ENCODE data around the gene TRABD2A.

The TRABD2A gene

DNA sequence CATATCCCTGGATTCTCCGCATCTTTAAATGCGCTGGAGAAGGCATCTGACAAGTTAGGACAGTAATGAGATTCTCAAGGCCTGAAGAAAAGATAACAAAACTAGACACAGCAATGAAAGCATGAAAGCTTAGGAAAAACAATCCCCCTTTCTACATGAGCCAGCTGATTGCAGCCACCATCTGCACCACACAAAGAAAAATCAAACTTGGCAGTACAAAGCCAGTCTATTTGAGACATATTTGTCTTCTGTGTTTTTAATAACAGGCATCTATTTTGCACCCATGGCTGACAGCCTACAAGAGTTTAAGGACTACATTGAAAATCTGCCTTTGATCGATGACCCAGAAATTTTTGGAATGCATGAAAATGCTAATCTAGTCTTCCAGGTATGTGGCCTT is 83.6 kb downstream of the TRABD2A start:
- TF ChIP-seq, protein P1, sequence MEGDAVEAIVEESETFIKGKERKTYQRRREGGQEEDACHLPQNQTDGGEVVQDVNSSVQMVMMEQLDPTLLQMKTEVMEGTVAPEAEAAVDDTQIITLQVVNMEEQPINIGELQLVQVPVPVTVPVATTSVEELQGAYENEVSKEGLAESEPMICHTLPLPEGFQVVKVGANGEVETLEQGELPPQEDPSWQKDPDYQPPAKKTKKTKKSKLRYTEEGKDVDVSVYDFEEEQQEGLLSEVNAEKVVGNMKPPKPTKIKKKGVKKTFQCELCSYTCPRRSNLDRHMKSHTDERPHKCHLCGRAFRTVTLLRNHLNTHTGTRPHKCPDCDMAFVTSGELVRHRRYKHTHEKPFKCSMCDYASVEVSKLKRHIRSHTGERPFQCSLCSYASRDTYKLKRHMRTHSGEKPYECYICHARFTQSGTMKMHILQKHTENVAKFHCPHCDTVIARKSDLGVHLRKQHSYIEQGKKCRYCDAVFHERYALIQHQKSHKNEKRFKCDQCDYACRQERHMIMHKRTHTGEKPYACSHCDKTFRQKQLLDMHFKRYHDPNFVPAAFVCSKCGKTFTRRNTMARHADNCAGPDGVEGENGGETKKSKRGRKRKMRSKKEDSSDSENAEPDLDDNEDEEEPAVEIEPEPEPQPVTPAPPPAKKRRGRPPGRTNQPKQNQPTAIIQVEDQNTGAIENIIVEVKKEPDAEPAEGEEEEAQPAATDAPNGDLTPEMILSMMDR (IDR thresholded peaks at IDR 0.05; ENCODE audit: low read depth, low read length), result no peak
- H3K4me3 ChIP-seq (ENCODE audit: low read depth, low read length), result no peak overlapping the region

- TF ChIP-seq, protein P1 (IDR thresholded peaks at IDR 0.05; ENCODE audit: low read depth, low read length), result no peak
- no peak overlapping the region for H3K4me3 ChIP-seq (ENCODE audit: low read depth, low read length)
Measured at GRCh38 chr2:84796798-84797197, 84.1 kb downstream of the TRABD2A start.

GRCh38 chr2:84793641-84794040 is 87.2 kb downstream of the TRABD2A start:
- H3K4me3 ChIP-seq (ENCODE audit: low read depth, low read length), result no peak overlapping the region
- TF ChIP-seq, protein P1 (IDR thresholded peaks at IDR 0.05; ENCODE audit: low read depth, low read length), result no peak

GRCh38 chr2:84792856-84793522 is 87.9 kb downstream of the TRABD2A start:
- no peak overlapping the region for H3K4me3 ChIP-seq (ENCODE audit: low read depth, low read length)
- TF ChIP-seq, protein P1 (IDR thresholded peaks at IDR 0.05; ENCODE audit: low read depth, low read length), result no peak

DNA sequence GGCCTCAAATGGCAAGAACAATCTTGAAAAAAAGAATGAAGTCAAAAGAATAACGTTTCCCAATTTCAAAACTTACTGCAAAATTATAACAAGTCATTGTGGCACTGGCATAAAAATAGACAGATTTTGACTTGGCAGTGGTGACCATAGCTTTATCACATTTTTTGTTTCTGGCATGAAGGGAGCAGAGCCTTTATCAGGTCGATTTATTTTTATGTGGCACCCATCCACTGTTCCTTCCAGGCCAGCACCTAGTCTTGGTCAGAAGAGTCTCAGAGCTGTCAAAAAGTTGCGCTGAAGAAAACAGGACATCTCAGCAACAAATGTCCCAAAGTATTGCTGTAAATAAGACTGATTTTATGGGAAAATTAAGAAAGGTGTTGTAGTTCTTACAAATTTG is 92.4 kb downstream of the TRABD2A start:
- TF ChIP-seq, protein P1 (IDR thresholded peaks at IDR 0.05; ENCODE audit: low read depth, low read length), result no peak
- H3K4me3 ChIP-seq (ENCODE audit: low read depth, low read length), result no peak overlapping the region

GRCh38 chr2:84788027-84788426 is 92.9 kb downstream of the TRABD2A start:
- no peak overlapping the region for H3K4me3 ChIP-seq (ENCODE audit: low read depth, low read length)
- TF ChIP-seq, protein P1 (IDR thresholded peaks at IDR 0.05; ENCODE audit: low read depth, low read length), result no peak

DNA sequence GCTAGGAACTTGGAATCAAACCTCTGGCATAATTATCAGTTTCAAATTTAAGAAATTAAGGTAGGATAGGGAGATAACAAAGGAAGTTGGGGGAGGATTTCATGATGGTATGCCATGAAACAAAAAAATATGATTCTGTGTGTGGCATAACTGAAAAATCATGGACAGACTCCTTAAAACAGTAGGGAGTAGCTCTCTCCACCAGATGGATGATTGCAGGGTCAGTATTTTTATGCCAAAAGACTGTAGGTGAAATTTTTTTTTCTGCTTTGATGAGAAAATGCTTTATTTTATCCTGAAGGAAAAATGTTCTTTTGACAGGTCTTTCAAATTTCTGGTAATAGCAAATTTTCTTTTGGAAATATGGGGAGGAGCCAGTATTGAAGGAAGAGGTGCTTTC is 94.3 kb downstream of the TRABD2A start:
- TF ChIP-seq, protein P1 (IDR thresholded peaks at IDR 0.05; ENCODE audit: low read depth, low read length), result no peak

More for the DNA sequence above, 94.3 kb downstream of the TRABD2A start:
- H3K4me3 ChIP-seq (ENCODE audit: low read depth, low read length), result no peak overlapping the region
